GM21576 (cell line): Measurements from ENCODE around the gene SLC25A12.
"Not testable (repeated sequence)": the region's sequence is repeated elsewhere in the genome, so short reads cannot be mapped to it uniquely, and the experiment has no call there.

ENCODE experiments used
- ATAC-seq: cut with Tn5 transposase; IDR thresholded peaks from one replicate; pipeline ENCODE4 v1.9.1; 2021; ENCODE audit warnings: mild to moderate bottlenecking, moderate library complexity; ENCODE audit not compliant: unreplicated experiment

Gene SLC25A12, protein sequence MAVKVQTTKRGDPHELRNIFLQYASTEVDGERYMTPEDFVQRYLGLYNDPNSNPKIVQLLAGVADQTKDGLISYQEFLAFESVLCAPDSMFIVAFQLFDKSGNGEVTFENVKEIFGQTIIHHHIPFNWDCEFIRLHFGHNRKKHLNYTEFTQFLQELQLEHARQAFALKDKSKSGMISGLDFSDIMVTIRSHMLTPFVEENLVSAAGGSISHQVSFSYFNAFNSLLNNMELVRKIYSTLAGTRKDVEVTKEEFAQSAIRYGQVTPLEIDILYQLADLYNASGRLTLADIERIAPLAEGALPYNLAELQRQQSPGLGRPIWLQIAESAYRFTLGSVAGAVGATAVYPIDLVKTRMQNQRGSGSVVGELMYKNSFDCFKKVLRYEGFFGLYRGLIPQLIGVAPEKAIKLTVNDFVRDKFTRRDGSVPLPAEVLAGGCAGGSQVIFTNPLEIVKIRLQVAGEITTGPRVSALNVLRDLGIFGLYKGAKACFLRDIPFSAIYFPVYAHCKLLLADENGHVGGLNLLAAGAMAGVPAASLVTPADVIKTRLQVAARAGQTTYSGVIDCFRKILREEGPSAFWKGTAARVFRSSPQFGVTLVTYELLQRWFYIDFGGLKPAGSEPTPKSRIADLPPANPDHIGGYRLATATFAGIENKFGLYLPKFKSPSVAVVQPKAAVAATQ

DNA sequence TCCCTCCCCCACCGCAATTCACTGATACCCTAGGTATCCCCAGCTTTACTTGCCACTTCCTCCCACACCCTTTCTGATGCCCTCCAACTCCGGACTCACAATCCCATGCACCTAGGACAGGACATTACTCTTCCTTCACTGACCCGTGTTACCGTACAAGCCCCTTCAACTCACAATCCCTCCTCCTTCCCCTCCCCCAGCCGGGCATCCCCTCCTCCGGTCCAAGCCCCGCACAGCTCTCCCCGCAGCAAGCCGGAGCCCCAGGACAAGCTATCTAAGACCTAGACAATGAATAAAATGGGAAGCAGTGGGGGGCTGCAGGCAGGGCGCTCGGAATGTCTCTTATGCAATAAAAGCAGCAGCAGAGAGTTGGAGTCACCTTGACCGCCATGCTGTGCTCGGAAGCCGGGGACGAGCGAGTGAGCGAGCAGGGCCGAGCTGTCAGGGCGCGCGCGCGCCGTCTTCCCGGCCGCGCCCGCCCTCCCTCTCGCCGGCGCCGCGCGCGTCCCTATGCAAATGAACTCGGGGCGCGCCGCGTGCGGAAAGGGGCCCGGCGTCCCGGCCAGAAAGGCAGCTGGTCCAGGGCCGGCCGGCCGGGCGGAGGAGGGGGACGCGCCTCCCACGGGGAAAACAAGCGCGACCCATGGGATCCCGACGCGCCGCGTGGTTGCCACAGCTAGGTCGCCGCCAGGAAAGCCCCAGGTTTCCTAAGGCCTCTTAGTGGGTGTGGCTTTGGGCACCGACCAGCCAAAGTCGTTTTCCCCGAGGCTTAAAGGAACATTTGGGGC is at the start of gene SLC25A12:
TSS of gene SLC25A12 (minus strand) at position 421 of the 788 bp plus-strand sequence. CDS start at position 391, 30 bp downstream.
- ATAC-seq, result peak; percentile 87

DNA sequence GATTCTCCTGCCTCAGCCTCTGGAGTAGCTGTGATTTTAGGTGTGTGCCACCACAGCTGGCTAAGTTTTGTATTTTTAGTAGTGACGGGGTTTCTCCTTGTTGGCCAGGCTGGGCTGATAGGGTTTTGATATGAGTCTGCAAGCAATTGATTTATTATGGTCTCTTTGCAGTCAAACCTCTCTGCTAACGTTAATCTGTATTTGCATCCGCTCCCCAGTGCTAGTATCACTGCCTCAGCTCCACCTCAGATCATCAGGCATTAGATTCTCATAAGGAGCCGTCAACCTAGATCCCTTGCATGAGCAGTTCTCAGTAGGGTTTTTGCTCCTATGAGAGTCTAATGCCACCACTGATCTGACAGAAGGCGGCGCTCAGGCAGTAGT is 47.3 kb upstream of the SLC25A12 start:
- no peak for ATAC-seq

DNA sequence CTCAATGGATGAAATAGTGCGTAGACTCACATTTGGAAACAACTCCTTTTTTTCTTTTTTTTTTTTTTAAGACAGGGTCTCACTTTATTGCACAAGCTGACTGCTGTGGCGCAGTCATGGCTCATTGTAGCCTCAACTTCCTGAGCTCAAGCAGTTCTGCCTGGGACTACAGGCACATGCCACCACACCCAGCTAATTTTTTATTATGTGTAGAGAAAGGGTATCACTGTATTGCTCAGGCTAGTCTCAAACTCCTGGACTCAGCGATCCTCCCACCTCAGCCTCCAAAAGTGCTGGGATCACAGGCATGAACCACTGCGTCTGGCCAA is 45.7 kb upstream of the SLC25A12 start:
- no peak for ATAC-seq

DNA sequence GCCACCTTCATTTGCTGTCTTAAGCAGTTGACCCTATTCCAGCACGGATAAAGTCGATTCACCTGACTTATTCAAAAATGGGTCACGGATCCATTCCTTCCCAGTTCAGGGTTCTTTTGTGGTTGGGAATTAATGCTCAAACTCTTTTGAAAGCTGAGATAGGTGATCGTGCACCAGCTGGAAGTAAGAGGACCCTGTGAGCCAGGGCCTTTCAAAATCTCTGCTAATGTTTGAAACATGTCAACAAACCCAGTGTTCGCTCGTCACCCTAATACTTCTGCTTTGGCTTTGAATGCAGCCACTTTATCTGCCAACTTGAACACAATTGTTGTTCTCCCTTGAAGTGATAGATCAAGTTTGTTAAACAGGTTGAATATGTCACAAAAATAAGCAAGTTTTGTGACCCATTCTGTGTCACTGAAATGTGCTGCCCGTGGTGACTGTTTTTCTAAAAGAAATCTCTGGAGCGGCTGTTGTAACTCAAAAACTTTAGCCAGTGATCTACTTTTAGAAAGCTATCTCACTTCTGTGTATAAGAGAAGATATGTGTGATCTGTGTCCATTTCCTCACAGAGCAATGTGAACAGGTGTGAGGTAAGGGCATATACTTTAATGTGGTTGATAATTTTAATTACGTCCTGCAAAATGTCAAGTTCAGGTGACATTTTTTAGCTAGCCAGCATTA is 45.2 kb upstream of the SLC25A12 start:
- ATAC-seq, result no peak

DNA sequence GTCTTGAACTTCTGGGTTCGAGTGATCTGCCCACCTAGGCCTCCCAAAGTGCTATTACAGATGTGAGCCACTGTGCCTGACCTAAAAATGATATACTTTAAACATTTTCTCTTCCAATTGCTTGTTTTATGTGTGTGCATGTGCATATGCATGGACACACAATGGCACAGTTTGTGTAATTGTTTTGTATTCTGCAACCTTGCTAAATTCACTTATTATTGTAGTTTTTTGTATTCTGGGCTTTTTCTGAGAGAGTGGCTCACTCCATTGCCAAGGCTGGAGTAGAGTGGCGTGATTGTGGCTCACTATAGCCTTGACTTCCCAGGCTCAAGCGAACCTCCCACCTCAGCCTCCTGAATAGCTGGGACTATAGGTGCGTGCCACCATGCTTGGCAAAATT is 36.3 kb upstream of the SLC25A12 start:
- no peak for ATAC-seq

DNA sequence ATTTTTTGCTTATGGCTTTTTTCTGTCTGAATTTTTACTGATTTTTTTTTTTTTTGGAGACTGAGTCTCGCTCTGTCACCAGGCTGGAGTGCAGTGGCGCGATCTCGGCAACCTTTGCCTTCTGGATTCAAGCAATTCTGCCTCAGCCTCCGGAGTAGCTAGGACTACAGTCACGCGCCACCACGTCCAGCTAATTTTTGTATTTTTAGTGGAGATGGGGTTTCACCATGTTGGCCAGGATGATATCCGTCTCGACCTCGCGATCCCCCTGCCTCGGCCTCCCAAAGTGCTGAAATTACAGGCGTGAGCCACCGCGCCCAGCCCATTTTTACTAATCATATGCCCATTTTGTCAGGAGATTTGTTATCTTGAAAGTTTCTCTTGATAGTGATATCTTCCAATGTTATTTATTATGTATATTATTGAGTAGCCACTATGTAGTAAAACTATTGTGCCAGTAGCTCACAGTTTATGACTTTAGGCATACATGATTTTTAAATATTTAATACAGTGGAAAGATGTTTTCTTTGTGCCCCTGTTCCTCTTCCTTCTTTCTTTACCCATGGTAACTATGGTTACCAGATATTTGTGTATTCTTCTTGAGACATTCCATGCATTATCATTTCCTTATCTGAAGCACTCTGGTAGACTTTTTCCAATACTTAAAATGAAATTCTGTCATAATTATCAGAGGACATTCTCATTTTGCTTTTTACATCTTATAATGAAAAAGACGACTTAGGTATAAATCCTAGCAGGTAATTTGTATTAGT is 30.3 kb upstream of the SLC25A12 start:
- no peak for ATAC-seq

DNA sequence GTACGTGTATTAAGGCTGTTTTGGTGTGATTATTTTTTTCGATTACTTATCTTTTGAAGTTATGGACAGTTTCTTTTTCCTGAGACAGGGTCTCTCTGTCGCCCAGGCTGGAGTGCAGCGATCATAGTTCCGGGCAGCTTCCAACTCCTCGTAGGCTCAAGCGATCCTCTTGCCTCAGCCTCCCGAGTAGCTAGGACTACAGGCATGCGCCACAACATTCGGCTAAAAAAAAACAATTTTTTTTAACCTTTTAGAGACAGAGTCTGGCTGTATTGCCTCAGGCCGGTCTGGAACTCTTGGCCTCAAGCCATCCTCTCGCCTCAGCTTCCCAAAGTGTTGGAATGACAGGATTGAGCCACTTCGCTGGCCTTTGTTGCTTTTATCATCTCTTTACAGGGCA is 29.2 kb upstream of the SLC25A12 start:
- ATAC-seq, result no peak

DNA sequence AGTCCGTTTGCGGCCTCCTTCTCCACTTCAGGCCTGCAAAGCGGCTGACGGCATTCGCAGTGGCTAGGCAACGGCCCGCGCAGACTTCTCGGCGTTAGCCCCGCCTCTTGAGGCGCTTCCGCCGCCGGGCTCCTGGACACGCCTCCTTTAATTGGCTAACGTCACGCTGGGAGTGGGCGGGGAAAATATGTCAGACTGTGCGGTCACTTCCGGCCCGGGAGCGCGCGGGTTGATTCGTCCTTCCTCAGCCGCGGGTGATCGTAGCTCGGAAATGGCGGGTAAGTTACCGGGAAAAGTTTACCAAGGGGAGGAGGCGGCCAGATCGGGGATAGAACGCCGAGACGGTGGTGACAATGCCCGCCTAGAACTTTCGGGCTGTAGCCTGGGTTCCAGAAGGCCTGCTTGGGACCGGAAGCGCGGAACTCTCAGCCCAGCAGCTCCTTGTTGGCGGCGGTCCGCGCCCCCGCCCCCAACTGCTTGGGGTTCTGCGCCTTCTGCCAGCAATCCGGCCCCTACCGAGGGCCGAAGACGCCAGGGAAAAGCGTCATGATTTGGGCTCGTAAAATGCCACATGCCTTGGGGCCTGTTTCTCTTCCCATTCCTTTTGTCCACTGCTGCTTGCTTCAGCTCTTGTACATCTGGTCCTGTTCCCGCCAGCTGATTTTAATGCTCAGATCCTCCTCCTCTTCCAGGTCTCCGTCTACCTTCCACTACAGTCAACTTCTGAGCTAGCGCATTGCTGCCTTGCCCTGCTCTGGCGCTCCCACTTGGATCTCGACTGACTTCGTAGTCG is 28.4 kb upstream of the SLC25A12 start, which contains the start of gene HAT1:
TSS of gene HAT1 (plus strand) at position 232 of the 793 bp plus-strand sequence. CDS start at position 272, 40 bp downstream.
- ATAC-seq, result peak; percentile 97

DNA sequence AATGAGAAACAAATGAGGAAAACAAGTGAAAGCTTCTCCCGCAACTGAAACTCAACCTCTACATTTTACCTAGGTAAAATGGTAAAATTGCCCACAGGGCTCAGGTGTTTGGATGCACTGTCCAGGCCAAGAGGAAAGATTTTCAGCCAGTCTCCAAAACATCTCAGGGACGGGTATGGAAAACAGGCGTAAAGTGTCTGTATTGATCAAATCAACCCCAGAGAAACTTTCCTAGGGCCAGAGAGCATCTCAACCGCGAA is 27.9 kb upstream of the SLC25A12 start:
- ATAC-seq, result no peak

DNA sequence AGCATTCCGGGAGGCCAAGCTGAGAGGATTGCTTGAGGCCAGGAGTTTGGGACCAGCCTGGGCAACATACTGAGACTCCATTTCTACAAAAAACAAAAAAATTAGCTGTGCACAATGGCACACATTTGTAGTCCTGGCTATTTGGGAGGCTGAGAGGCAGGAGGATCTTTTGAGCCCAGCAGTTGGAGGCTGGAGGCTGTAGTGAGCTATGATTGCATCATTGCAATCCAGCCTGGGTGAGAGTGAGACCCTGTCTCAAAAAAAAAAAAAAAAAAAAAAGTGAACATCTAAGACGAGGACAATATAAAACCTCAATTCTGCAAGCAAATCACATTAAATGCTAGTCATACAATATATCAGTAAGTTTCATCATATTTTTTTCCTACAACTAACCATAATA is 25.4 kb upstream of the SLC25A12 start:
- ATAC-seq, result no peak

DNA sequence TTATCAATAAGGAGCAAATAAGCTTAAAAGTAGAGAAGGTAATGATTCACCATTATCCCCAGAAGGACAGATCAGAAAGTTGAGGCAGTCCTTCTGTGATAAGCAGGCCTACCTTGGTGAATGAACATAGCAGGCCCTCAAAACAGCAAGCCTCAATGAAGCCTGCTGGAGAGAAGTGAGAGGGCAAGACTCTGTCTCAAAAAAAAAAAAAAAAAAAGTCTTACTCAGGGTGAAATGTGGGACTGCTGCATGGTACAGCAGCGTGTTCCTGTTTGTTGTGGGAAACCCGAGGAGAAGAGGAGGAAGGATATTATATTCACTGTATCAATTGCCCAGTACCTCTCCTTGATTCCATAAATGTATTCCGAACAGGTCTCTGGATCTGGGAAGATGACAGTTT is 19.5 kb upstream of the SLC25A12 start:
- no peak for ATAC-seq

DNA sequence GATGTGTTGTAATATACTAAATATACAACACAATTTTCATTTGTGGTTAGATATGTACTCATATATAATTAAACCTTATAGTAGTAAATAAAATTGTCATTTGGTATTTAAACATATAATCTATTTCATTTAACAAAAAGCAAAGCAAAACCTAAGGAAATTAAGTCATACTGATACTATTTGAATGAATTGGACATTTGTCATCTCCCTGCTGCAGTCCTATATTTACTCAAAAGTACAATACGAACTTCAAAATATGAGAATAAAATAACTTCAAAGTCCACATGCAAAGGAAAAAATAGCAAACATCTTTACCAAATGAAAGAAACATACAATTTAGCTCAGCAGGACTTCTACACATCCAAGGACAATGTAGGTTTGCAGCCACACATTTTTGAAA is 16.4 kb upstream of the SLC25A12 start:
- ATAC-seq, result no peak

DNA sequence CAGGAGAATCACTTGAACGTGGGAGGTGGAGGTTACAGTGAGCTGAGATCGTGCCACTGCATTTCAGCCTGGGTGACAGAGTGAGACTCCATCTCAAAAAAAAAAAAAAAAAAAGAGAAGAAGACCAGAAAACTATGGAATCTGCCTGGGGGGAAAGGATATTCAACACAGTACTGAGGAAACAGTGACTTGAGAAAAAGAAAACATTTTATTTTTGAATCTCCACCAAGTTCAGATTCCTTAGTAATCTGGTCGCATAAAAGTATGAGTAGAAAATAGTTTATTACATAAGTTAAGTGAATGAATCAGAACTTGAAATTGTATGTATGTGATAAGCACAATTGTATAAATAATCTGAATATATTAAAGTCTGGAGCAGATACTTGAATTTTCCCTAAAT is 15.2 kb upstream of the SLC25A12 start:
- no peak for ATAC-seq

DNA sequence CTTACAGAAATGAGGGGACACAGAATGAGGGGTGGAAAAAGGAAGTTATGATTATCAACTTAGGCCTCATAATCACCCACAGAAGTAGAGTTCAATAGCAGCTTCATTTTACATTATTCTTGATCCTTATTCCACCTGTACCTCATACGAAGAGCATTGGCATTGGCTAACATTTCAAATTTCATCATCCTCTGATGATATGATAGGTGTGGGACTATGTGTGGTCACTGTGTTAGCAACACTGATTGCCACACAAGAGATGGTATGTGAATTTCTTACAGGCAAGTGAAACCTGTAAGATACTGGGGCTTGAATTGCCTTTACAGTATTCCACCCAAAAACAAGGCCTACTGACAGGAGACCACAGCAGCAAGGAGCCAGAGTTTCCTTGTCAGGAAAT is 14.2 kb upstream of the SLC25A12 start:
- no peak for ATAC-seq

DNA sequence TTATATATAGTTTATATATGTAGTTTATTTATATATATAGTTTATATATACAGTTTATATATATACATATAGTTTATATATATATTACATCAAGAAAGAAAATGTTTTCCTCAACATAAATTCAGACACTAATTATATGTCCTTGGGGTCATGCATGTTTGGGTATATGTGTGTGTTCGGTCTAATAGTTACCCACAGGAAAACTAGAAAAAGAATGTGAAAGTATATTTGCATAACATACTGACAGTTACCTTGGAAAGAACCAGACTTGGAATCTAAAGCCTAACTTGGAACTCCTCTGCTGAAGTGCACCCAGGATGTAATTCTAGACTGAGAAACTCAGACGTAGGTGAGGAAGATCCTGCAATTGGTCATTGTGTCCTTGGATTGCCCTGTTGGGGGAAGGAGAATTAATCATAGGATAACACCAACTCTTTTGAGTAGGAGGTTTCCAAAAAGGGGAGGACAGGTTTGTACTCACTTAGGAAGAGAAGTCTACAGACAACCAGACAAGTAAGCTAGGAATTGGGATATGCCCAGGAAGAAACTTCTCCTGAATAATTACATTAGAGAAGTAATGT is 8.9 kb upstream of the SLC25A12 start:
- peak; percentile 75 for ATAC-seq

DNA sequence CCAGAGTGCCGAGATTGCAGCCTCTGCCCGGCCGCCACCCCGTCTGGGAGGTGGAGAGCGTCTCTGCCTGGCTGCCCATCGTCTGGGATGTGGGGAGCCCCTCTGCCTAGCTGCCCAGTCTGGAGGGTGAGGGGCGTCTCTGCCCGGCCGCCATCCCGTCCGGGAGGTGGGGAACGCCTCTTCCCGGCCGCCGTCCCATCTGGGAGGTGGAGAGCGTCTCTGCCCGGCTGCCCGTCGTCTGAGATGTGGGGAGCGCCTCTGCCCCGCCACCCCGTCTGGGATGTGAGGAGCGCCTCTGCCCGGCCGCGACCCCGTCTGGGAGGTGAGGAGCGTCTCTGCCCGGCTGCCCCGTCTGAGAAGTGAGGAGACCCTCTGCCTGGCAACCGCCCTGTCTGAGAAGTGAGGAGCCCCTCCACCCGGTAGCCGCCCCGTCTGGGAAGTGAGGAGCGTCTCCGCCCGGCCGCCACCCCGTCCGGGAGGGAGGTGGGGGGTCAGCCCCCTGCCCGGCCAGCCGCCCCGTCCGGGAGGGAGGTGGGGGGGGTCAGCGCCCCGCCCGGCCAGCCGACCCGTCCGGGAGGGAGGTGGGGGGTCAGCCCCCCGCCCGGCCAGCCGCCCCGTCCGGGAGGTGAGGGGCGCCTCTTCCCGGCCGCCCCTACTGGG is 5.7 kb upstream of the SLC25A12 start:
- not testable (repeated sequence) for ATAC-seq

DNA sequence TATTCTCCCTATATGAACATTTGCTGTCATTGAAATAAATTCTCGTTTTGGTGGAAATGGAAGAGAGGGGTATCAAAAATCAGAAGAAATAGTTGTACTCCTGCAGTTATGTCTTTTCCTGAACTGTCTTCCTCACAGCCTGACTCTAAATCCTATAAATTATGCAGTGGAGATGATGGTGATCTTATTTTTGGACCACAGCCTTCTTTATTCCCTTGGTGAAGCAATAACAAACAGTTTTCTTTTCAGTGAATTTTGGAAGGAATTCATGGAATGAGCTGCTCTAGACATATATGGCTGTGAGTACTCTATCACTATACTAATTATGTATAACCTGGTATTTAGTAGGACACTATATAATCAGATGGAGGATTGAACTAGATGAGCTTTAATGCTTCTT is 1.7 kb upstream of the SLC25A12 start:
- ATAC-seq, result no peak

DNA sequence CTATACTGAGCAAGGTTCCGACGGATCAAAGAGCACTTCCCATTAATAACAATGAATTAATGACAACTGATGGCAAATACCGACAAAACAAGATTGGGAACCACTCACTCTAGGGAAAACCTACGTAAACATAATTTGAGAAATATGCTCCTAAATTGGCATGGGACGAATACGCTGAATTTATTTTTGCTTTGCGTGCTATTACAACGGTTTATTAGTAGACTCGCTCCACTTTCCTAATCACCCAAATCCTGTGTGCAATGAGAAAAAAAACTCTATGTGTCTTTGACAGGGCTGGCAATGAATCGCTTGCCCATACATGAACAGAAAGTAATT is 536 bp upstream of the SLC25A12 start:
- ATAC-seq, result no peak

DNA sequence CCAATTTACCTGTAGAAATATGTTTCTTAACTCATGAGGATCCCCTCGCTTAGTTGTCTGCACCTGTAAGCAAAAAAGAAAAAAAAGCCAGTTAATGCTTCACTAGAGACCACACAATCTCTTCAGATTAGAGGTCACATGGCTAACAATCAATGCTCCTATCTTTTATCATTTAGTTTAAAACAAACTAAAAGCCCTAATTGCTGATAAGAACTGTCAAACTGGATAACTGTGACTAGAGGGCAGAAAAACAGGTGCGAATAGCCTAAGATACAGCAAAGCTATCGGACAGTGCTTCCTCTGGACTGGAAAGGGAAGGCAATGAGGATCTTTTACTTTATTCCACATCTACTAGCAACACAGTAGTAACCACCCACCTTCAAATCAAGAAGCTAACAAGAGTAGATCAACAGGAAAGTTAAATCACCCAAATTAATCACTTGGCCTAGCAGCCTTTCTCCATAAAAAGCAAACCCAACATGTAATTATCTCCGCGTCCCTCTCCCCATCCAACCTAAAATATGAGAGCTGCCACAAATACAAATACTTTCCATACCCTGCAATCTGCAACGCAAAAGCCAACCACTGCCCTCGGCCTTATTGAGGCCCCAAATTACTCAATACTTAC is 734 bp downstream of the SLC25A12 start:
- ATAC-seq, result peak; percentile 7
